Esophagus muscularis mucosa (tissue), 4 donors: ENCODE measurements around the gene PSMB11. TPM values are rescaled to one million over a fixed set of nuclear protein-coding genes. Genes with fewer than 3 reads are reported as not detected.
"Not testable (repeated sequence)": the region's sequence is repeated elsewhere in the genome, so short reads cannot be mapped to it uniquely, and the experiment has no call there.

ENCODE experiments used
- DNase-seq: peaks from one replicate; pipeline ENCODE4 v3.0.0-alpha.2; 2017; ENCODE audit errors: extremely low spot score
- H3K27ac ChIP-seq, 4 donors: fragments of 200-600 bp; sonication (generic); replicated peaks in 1 of 4; 1 replicate in 3 of 4; 2 replicates in 1 of 4; pipeline ENCODE4 v1.5.1; 2016 to 2019; ENCODE audit warnings: mild to moderate bottlenecking in 1 of 4
- H3K27me3 ChIP-seq, 4 donors: fragments of 200-600 bp; sonication (generic); one replicate each; pipeline versions ENCODE4 v1.5.1 to v1.6.0; 2016 to 2019
- H3K36me3 ChIP-seq, 4 donors: fragments of 200-600 bp; sonication (generic); one replicate each; pipeline ENCODE4 v1.5.1; 2016 to 2019
- H3K4me1 ChIP-seq, 4 donors: fragments of 200-600 bp; sonication (generic); one replicate each; pipeline ENCODE4 v1.5.1; 2016 to 2019
- H3K4me3 ChIP-seq, 4 donors: fragments of 200-600 bp; sonication (generic); 1 replicate in 2 of 4; 2 replicates in 2 of 4; pipeline ENCODE4 v1.5.1; 2016 to 2019; ENCODE audit warnings: mild to moderate bottlenecking in 4 of 4, moderate library complexity in 1 of 4
- H3K9me3 ChIP-seq, 4 donors: fragments of 200-600 bp; sonication (generic); 1 replicate in 3 of 4; 2 replicates in 1 of 4; pipeline ENCODE4 v1.5.1; 2016 to 2019
- CTCF ChIP-seq, 3 experiments: fragments of 200-600 bp in 2 of 3; fragments of 450-650 bp in 1 of 3; sonication (generic) in 2 of 3; IDR thresholded peaks; one replicate each; pipeline ENCODE4 v1.5.1; 2017 to 2019; ENCODE audit warnings: antibody characterized with exemption in 3 of 3, mild to moderate bottlenecking in 2 of 3, moderate library complexity in 1 of 3
- EP300 ChIP-seq: sonication (generic); formaldehyde crosslinking; IDR thresholded peaks from one replicate; pipeline ENCODE4 v1.6.1; 2017; ENCODE audit warnings: antibody characterized with exemption
- POLR2A ChIP-seq: fragments of 450-650 bp; IDR thresholded peaks from one replicate; pipeline ENCODE4 v1.6.1; 2017; ENCODE audit warnings: antibody characterized with exemption, moderate library complexity, mild to moderate bottlenecking, low read depth
- POLR2AphosphoS5 ChIP-seq, 2 donors: sonication (generic); formaldehyde crosslinking; IDR thresholded peaks; one replicate each; pipeline ENCODE4 v1.6.1; 2017; ENCODE audit warnings: antibody characterized with exemption in 2 of 2
- WGBS: methylation state at CpG from one replicate; pipeline ENCODE4 v1.1.5; 2018; 5-methylcytosine and 5-hydroxymethylcytosine counted together
- intact Hi-C: fragments of 100-400 bp; cut with DNase I; formaldehyde crosslinking; loops from one replicate; pipeline ENCODE4 v1.15.1; 2023
- total RNA-seq, 4 donors: library from RNA; depleted of rRNA; stranded (reverse); fragments of >200 nt; gene quantifications; one replicate each; pipeline versions ENCODE4 v1.1.0 to v1.2.1, GENCODE V29; 2016

The PSMB11 gene
- total RNA-seq, 4 donors from 2014 or later = not detected

- no peak for DNase-seq
- Histone ChIP-seq H3K9me3 (no peaks in the 10 kb centered on the region), H3K36me3 (no peaks in the 10 kb centered on the region), H3K4me1 (peaks cover 9 to 41% (median 30%) of the 10 kb centered on the region in 4 donors), H3K27ac (no peak overlapping the region), H3K4me3 (no peak overlapping the region), H3K27me3 (no peaks in the 10 kb centered on the region)
- intact Hi-C loops = no loop called here
- 41% methylated on average over 3 of the region's 3 CpGs for WGBS
- TF ChIP-seq POLR2A = no peak
- no peak for TF ChIP-seq EP300
Measured at GRCh38 chr14:23008831-23009230, 33.2 kb upstream of the PSMB11 start.

- no peaks in the 10 kb centered on the region for H3K27me3 ChIP-seq
- H3K27ac ChIP-seq = peak overlapping the region; percentile 85 to 87 (median 86)
- peak overlapping the region; percentile 58 to 66 (median 62) for H3K4me3 ChIP-seq
- H3K9me3 ChIP-seq = no peaks in the 10 kb centered on the region
- DNase-seq = no peak
- WGBS = 16% methylated on average over 8 of the region's 8 CpGs
- H3K36me3 ChIP-seq = no peaks in the 10 kb centered on the region
- TF ChIP-seq EP300 = no peak
- no peak for TF ChIP-seq CTCF (IDR thresholded peaks at IDR 0.05)
- TF ChIP-seq POLR2A = no peak
- TF ChIP-seq POLR2AphosphoS5 (IDR thresholded peaks at IDR 0.05) = no peak
- intact Hi-C loops = no loop called here
- H3K4me1 ChIP-seq = peaks cover 9 to 41% (median 30%) of the 10 kb centered on the region in 4 donors
Measured at GRCh38 chr14:23009483-23009938, 32.5 kb upstream of the PSMB11 start.

GRCh38 chr14:23009939-23010726 lies 31.9 kb upstream of the PSMB11 start, which contains the start of gene C14orf93:
Gene C14orf93 (minus strand): TSS chr14:23010143. CDS start chr14:22999023, 11,120 bp downstream.
- Histone ChIP-seq H3K36me3 (no peaks in the 10 kb centered on the region), H3K9me3 (no peaks in the 10 kb centered on the region), H3K27me3 (no peaks in the 10 kb centered on the region), H3K4me1 (peaks cover 9 to 41% (median 30%) of the 10 kb centered on the region in 4 donors), H3K27ac (peak within 1 kb of the TSS; percentile 85 to 87 (median 86)), H3K4me3 (peak within 1 kb of the TSS; percentile 58 to 66 (median 62))
- 2% methylated on average over 25 of the region's 40 CpGs for WGBS
- intact Hi-C loops = no loop called here
- no peak for DNase-seq
- TF ChIP-seq CTCF (IDR thresholded peaks at IDR 0.05) (no peak), EP300 (no peak), POLR2AphosphoS5 (IDR thresholded peaks at IDR 0.05) (peak; percentile 32 to 66)

- DNase-seq = no peak
Measured at GRCh38 chr14:23013054-23013748, 28.8 kb upstream of the PSMB11 start.

GRCh38 chr14:23013749-23014054 lies 28.3 kb upstream of the PSMB11 start:
- intact Hi-C loops, DNase-seq, H3K27ac ChIP-seq, H3K36me3 ChIP-seq, H3K9me3 ChIP-seq, H3K27me3 ChIP-seq, H3K4me3 ChIP-seq: not testable (repeated sequence)
- peaks cover 0 to 16% (median 14%) of the 10 kb centered on the region in 4 donors for H3K4me1 ChIP-seq
- 82% methylated on average over 5 of the region's 5 CpGs for WGBS

More at GRCh38 chr14:23013054-23013748, 28.8 kb upstream of the PSMB11 start:
- Histone ChIP-seq H3K27me3 (no peaks in the 10 kb centered on the region), H3K9me3 (no peaks in the 10 kb centered on the region), H3K4me1 (peaks cover 0 to 19% (median 15%) of the 10 kb centered on the region in 4 donors), H3K27ac (no peak overlapping the region), H3K36me3 (no peaks in the 10 kb centered on the region), H3K4me3 (no peak overlapping the region)
- intact Hi-C loops = no loop called here
- 81% methylated on average over 6 of the region's 6 CpGs for WGBS
- TF ChIP-seq POLR2A (no peak), POLR2AphosphoS5 (IDR thresholded peaks at IDR 0.05) (no peak), CTCF (IDR thresholded peaks at IDR 0.05) (no peak), EP300 (no peak)
